HG03064 (cell line): ENCODE measurements around the gene HAO2.

Experiments used
- ATAC-seq: cut with Tn5 transposase; IDR thresholded peaks from one replicate; pipeline ENCODE4 v1.9.1; 2021; ENCODE audit warnings: low read depth; ENCODE audit not compliant: unreplicated experiment

HAO2 gene

DNA sequence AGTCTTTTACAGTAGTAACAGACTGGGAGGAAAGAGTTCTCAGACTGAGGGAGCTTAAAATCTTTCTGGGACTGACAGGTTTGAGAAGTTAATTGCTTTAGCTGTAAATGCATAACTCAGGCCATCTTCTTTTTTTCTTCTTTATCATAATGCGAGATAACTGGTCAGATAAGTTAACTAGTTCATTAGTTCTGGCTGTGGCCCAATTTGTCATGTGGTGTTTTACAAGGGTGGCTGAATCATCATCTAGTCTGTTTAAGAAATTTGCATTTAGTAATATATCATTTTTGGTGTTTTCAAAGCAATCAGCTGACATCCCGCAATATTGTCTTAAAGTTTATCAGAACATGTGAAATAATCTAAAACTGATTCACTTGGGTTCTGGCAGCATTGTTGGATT is 60.4 kb downstream of the HAO2 start:
- no peak for ATAC-seq

DNA sequence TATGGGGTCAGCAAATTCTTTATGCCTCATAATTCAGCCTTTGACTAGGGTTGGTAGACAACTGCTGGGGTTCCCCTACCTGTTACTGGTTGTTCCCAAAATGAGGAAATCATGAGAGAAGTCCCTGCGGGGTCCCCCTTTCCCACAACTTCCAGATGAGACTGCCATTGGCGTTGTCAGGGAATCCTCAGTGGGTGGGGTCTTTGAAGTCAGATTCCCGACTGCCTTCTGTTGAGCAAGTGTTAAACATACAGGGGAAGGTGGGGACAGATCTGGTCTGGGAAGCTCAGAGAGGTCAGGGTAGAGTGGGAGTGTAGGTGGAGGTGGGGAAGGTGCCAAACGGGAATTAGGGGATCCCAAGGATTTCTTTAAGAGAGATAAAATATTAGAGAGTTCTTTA is 61.1 kb downstream of the HAO2 start:
- no peak for ATAC-seq

DNA sequence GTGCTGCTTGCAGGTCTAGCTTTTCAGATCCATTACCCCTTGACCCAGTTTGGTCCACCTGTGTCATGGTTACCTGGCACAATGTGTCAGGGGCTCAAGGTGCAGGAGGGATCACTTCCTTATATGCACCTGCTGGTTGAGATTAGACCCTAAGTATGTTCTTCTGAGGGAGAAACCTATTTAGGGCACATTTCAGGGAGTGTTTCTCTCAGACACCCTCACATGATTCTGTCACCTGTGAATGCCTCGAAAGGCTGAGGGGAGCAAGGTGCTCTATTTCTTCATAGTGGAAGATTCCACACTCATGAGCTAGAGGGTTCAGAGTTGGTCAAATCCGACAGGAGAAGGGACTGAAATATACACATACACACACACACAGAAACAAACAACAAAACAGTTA is 61.9 kb downstream of the HAO2 start:
- ATAC-seq: no peak

DNA sequence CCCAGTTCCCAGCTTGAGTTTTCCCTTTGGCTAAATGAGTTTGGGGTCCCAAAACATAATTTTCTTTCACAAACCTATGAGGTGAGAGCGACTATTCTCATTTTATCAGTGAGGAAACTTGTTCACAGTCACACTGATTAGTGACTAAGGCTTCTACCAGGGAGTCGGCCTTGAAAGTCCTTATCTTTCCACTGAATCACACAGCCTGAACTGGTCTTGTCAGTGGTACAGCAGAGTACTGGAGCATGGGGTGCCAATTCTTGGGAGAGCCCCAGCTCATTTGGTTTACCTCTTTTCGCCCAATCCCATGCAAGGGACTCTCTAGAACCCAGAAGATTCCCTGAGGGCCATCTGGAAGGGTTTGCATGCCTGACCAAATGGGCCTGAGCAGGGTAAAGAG is 63.3 kb downstream of the HAO2 start:
- no peak for ATAC-seq

DNA sequence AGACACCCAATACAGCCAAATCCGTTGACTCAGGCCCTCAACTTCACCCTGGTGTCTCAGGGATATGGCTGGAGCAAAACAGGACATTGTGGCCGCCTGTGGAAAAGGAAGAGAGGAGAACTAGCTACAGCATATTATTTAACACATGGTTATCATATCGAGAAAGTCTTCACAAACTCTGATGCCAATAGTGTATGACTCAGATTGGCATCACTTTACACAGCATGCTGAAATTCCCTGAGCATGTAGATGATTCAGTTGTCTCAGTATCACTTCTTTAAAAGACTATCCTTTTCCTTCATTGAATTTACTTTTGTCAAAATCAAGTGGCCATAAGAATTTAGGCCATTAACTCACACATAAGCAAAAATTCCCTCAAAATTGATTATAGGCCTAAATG is 66.5 kb downstream of the HAO2 start:
- ATAC-seq: no peak

DNA sequence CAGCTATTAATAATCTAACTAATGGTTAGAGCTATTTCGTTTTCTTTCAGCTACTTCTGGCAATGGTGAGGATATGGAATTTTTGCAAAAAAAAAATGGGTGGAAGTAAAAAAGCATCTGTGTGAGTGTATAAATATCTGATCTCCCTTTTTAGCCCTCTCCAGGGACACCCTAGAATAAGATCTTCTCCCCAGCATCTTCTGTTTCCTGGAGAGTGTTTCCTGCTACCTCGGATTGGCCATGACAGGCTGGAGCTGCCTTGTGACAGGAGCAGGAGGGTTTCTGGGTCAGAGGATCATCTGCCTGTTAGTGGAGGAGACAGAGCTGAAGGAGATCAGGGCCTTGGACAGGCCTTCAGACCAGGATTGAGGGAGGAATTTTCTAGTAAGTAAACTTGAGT is 70.2 kb downstream of the HAO2 start:
- ATAC-seq: no peak

DNA sequence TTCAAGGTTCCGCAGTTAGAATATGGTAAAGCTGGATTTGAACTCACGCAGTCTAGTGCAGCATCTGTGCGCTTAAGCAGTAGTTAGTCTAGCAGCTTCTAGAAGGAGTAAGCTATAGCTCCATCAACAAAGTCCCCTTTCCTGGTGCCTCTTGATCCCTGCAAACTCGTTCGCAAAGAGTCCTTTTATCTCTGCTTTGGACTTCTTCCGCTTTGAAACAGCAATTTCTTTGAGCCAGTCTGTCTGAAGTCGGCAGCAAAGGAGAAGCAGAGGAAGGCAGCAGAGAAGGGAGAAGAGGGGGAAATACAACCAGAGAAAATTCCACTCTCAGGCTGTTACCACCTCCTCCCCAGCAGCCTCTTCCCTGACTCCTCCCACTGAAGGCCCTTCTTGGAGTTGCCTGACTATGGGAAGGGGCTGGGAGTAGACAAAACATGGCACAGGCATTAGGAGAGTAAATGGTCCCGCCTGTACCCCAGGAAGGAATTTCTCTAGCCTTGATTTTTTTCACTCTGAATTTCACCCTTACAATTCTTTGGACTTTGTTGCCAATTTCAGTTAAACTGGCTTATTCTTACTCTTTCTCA is 72.2 kb downstream of the HAO2 start:
- no peak for ATAC-seq

DNA sequence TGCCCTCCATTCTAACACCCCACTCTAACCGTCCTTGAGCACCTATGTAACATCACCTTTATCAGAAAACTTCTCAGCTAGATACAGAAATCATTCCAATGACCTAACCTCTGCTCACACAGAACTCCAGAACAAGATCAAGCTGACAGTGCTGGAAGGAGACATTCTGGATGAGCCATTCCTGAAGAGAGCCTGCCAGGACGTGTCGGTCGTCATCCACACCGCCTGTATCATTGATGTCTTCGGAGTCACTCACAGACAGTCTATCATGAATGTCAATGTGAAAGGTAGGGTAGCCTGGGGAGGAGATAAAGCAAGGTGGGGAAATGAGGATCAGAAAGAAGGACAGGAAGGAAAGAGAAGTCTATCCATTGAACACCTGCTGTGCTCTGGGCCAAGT is 74.2 kb downstream of the HAO2 start:
- no peak for ATAC-seq
